K562 (cell line): Measurements from ENCODE around the gene BAD. TPM values are rescaled to one million over a fixed set of nuclear protein-coding genes. Genes with fewer than 3 reads are reported as not detected.

Experiments used
- ELF4 ChIP-seq: fragments of 450-650 bp; formaldehyde crosslinking; IDR thresholded peaks from 2 replicates; pipeline ENCODE4 v1.4.0; 2022; ENCODE audit warnings: missing genetic modification characterization
- GATA2 ChIP-seq: sonication (generic); formaldehyde crosslinking; IDR thresholded peaks from 2 replicates; pipeline ENCODE4 v1.4.0; 2020; ENCODE audit warnings: mild to moderate bottlenecking, missing genetic modification reagents
- HIVEP1 ChIP-seq: fragments of 250-450 bp; sonication (Bioruptor Pico); IDR thresholded peaks from 2 replicates; pipeline ENCODE4 v1.4.0; 2020; ENCODE audit warnings: mild to moderate bottlenecking
- NONO ChIP-seq, 2 experiments: fragments of 200-400 bp in 1 of 2; fragments of 450-650 bp in 1 of 2; formaldehyde crosslinking in 1 of 2; IDR thresholded peaks; 2 replicates each; pipeline ENCODE4 v1.6.1; 2017; ENCODE audit warnings: low read depth in 2 of 2, mild to moderate bottlenecking in 2 of 2, moderate library complexity in 2 of 2, low read length in 1 of 2
- POLR2AphosphoS2 ChIP-seq: IDR thresholded peaks from 2 replicates; pipeline ENCODE4 v1.6.1; 2012; ENCODE audit warnings: low read length, improper control_type of control experiment
- POLR2AphosphoS5 ChIP-seq: IDR thresholded peaks from 2 replicates; pipeline ENCODE4 v1.6.1; 2011; ENCODE audit warnings: mild to moderate bottlenecking, low read depth, low read length, moderate library complexity; ENCODE audit not compliant: control insufficient read depth, insufficient read depth
- PRMT5 ChIP-seq: sonication (generic); formaldehyde crosslinking; IDR thresholded peaks from 2 replicates; pipeline ENCODE4 v1.5.0; 2020; ENCODE audit warnings: missing genetic modification reagents
- RFX5 ChIP-seq: IDR thresholded peaks from 2 replicates; pipeline ENCODE4 v1.6.1; 2011; ENCODE audit warnings: low read depth, mild to moderate bottlenecking, improper control_type of control experiment, low read length
- TARDBP ChIP-seq: fragments of 450-650 bp; IDR thresholded peaks from 2 replicates; pipeline ENCODE4 v1.6.1; 2016
- TGIF2 ChIP-seq: sonication (generic); formaldehyde crosslinking; IDR thresholded peaks from 2 replicates; pipeline ENCODE4 v1.8.1; 2022; ENCODE audit warnings: mild to moderate bottlenecking, missing genetic modification reagents, moderate library complexity
- XRCC3 ChIP-seq: fragments of 450-650 bp; IDR thresholded peaks from 2 replicates; pipeline ENCODE4 v1.6.1; 2017; ENCODE audit warnings: mild to moderate bottlenecking, moderate library complexity
- ZC3H11A ChIP-seq: IDR thresholded peaks from 2 replicates; pipeline ENCODE4 v1.6.1; 2012; ENCODE audit warnings: low read depth, low read length, improper control_type of control experiment
- ZNF146 ChIP-seq: IDR thresholded peaks from one replicate; pipeline ENCODE4 v1.6.1; 2018; ENCODE audit warnings: missing compliant biosample characterization; ENCODE audit not compliant: unreplicated experiment
- ZNF324 ChIP-seq: fragments of 250-450 bp; sonication (Bioruptor Pico); IDR thresholded peaks from 2 replicates; pipeline ENCODE4 v1.4.0; 2020; ENCODE audit warnings: mild to moderate bottlenecking
- ZNF354B ChIP-seq: fragments of 250-450 bp; sonication (Bioruptor Pico); IDR thresholded peaks from 2 replicates; pipeline ENCODE4 v1.4.0; 2020
- ZNF431 ChIP-seq: sonication (generic); formaldehyde crosslinking; IDR thresholded peaks from 2 replicates; pipeline ENCODE4 v1.8.0; 2022; ENCODE audit warnings: mild to moderate bottlenecking, missing genetic modification reagents
- ZNF589 ChIP-seq: fragments of 200-800 bp; sonication (Bioruptor generic); IDR thresholded peaks from 2 replicates; pipeline ENCODE4 v1.6.1; 2016; ENCODE audit warnings: low read depth, missing genetic modification characterization, missing compliant biosample characterization
- ZNF75A ChIP-seq: fragments of 450-650 bp; formaldehyde crosslinking; IDR thresholded peaks from 2 replicates; pipeline ENCODE4 v1.4.0; 2020; ENCODE audit warnings: mild to moderate bottlenecking
- polyA plus RNA-seq, 8 experiments: library from polyadenylated mRNA; depleted of rRNA in 4 of 8; stranded (reverse) in 5 of 8; unstranded in 3 of 8; fragments of >200 nt; fragmentation: Nextera tagmentation in 2 of 8; fragmentation: Illumina TruSeq in 1 of 8; extraction: Ambion mirVana in 2 of 8; extraction: Trizol in 1 of 8; gene quantifications; 2 replicates each; pipeline versions ENCODE4 v1.2.1 to v1.2.3, GENCODE V29; 2011 to 2014; ENCODE audit warnings: inconsistent platforms in 1 of 8, missing spikeins in 1 of 8
- total RNA-seq, 7 experiments: library from RNA; depleted of rRNA in 6 of 7; stranded (reverse); fragments of >200 nt in 6 of 7; fragmentation: Illumina TruSeq in 2 of 7; extraction: Trizol in 2 of 7; gene quantifications; 2 replicates each; pipeline versions ENCODE4 v1.2.1 to v1.2.3, GENCODE V29; 2011 to 2021; ENCODE audit warnings: low replicate concordance in 1 of 7
- TF ChIP-seq, protein P1 (sequence below): sonication (generic); formaldehyde crosslinking; IDR thresholded peaks from 2 replicates; pipeline ENCODE4 v1.8.0; 2022; ENCODE audit warnings: mild to moderate bottlenecking, low read depth, missing genetic modification reagents
- TF ChIP-seq, protein P2 (sequence below): fragments of 250-450 bp; sonication (Bioruptor Pico); IDR thresholded peaks from 2 replicates; pipeline ENCODE4 v1.5.0; 2021; ENCODE audit warnings: mild to moderate bottlenecking, moderate library complexity
- TF ChIP-seq, protein P3 (sequence below), 2 experiments: fragments of 450-650 bp; conservative IDR thresholded peaks; 2 replicates each; pipeline ENCODE4 v1.6.1; 2017; ENCODE audit warnings: mild to moderate bottlenecking in 2 of 2, moderate library complexity in 2 of 2
- TF ChIP-seq, protein P4 (sequence below): fragments of 250-450 bp; sonication (Bioruptor Pico); IDR thresholded peaks from 2 replicates; pipeline ENCODE4 v1.8.0; 2022; ENCODE audit warnings: inconsistent platforms

BAD gene
- total and polyA plus RNA-seq, 9 of the 15 experiments (the other 6 are each of a cell fraction or from before 2014, with no cell fraction given) = 0.61 to 45.6 (median 11.8) TPM

DNA sequence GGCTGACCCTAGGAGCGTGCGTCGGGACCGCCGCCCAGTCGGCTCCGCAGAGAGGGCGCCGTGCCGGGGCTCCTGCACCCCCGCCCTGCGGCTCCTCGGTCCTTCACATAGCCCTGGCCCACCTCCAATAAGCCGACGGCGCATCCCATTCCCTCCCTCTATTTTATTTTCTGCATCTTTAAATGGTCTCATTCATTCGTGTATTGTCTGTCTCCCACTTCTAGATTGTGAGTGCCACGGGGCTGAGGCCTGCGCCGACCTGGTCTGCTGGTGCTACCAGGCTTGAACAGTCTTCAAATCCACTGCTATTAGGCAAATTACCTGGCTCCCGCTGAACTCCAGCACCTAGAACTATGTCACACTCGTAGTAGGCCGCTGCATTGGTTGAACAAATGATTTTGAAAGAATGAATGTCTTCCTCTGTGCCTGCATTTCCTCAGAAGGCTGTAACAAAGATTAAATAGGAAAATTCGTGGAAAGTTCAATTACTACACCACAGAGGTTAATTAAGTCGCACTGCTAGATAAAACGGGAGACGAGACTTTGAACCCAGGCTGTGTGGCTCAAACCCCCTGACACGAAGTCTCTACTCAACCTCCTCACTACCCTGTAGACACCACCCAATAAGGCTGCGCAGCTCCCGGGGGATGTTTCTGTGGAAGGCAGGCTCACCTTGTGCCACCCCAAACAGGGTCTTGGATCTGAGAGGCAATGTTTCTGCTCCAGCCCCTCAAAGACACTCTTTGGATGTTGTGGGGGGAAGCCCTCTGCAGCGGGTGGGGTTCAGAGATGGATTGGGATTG lies 36.5 kb downstream of the BAD start (continued):
- 0 out of 2 replicates have a peak, but pooled peaks have one; percentile 1 for TF ChIP-seq ZNF589
- no peak for TF ChIP-seq ZC3H11A
- no peak for TF ChIP-seq ELF4
- no peak for TF ChIP-seq TARDBP
- no peak for TF ChIP-seq XRCC3
- TF ChIP-seq ZNF324 (CRISPR knock-in tag) = no peak
- TF ChIP-seq, protein P1, sequence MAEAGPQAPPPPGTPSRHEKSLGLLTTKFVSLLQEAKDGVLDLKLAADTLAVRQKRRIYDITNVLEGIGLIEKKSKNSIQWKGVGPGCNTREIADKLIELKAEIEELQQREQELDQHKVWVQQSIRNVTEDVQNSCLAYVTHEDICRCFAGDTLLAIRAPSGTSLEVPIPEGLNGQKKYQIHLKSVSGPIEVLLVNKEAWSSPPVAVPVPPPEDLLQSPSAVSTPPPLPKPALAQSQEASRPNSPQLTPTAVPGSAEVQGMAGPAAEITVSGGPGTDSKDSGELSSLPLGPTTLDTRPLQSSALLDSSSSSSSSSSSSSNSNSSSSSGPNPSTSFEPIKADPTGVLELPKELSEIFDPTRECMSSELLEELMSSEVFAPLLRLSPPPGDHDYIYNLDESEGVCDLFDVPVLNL (CRISPR knock-in tag) = no peak
- no peak for TF ChIP-seq NONO (IDR thresholded peaks at IDR 0.05; ENCODE audit: low read depth in 2 of 2, low read length in 1 of 2)
- no peak for TF ChIP-seq ZNF431 (CRISPR knock-in tag)
- TF ChIP-seq RFX5 = no peak
- TF ChIP-seq, protein P2, sequence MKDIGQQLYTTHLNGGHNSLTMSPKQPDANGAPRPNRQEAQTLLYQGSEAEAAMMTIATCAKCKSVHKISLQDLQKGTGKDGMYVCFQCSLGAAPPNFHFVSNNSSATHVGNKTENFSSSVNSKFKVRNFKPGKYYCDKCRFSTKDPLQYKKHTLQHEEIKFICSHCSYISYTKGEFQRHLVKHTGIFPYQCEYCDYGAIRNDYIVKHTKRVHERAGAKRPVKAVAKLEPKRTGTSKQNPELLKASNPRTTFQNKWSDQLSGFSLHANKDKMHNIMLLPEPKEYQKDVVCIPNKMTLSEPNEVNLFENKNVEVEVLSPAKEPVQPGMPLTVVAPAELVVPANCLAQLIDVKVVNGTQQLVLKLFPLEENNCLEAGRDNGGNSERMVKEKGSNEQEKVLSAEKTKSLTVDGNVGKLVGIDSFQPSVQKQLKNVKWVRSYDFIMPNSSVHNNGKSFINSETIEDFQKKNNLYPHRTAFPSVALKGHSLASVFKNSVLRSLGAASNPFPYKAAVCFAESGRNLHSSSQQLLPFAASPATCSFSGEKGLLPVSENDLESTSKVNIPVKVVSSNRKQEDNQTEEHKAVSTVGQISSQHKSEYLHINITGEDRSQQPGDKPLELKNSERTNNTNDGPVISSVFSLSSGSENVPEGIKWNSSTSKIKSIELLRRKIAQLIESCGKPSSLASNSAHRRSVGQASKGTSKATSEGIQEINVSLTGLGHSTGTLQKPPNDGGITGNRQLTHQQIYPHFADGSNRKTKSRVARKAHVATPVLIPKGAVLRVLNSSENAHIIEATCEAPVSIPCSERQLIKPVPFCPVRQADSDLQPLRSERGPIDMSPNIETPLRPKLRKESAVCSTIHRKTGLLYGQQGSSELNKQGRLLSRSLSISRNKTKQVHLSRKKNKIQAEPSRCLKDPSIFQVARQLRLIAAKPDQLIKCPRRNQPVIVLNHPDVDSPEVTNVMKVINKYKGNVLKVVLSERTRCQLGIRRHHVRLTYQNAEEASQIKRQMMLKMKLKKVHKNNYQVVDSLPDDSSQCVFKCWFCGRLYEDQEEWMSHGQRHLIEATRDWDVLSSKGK = no peak
- no peak for TF ChIP-seq POLR2AphosphoS5
- no peak for TF ChIP-seq ZNF146
- no peak for TF ChIP-seq ZNF75A
- TF ChIP-seq, protein P3, sequence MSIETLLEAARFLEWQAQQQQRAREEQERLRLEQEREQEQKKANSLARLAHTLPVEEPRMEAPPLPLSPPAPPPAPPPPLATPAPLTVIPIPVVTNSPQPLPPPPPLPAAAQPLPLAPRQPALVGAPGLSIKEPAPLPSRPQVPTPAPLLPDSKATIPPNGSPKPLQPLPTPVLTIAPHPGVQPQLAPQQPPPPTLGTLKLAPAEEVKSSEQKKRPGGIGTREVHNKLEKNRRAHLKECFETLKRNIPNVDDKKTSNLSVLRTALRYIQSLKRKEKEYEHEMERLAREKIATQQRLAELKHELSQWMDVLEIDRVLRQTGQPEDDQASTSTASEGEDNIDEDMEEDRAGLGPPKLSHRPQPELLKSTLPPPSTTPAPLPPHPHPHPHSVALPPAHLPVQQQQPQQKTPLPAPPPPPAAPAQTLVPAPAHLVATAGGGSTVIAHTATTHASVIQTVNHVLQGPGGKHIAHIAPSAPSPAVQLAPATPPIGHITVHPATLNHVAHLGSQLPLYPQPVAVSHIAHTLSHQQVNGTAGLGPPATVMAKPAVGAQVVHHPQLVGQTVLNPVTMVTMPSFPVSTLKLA (conservative IDR thresholded peaks at IDR 0.05) = no peak
- TF ChIP-seq HIVEP1 = no peak
- TF ChIP-seq ZNF354B (CRISPR knock-in tag) = no peak
- TF ChIP-seq, protein P4, sequence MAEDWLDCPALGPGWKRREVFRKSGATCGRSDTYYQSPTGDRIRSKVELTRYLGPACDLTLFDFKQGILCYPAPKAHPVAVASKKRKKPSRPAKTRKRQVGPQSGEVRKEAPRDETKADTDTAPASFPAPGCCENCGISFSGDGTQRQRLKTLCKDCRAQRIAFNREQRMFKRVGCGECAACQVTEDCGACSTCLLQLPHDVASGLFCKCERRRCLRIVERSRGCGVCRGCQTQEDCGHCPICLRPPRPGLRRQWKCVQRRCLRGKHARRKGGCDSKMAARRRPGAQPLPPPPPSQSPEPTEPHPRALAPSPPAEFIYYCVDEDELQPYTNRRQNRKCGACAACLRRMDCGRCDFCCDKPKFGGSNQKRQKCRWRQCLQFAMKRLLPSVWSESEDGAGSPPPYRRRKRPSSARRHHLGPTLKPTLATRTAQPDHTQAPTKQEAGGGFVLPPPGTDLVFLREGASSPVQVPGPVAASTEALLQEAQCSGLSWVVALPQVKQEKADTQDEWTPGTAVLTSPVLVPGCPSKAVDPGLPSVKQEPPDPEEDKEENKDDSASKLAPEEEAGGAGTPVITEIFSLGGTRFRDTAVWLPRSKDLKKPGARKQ = no peak
- no peak for TF ChIP-seq POLR2AphosphoS2
- TF ChIP-seq PRMT5 (CRISPR knock-in tag) = no peak
- TF ChIP-seq TGIF2 (CRISPR knock-in tag) = no peak
- no peak for TF ChIP-seq GATA2
